ENCODE results near the gene SLC7A5.

SLC7A5 gene

DNA sequence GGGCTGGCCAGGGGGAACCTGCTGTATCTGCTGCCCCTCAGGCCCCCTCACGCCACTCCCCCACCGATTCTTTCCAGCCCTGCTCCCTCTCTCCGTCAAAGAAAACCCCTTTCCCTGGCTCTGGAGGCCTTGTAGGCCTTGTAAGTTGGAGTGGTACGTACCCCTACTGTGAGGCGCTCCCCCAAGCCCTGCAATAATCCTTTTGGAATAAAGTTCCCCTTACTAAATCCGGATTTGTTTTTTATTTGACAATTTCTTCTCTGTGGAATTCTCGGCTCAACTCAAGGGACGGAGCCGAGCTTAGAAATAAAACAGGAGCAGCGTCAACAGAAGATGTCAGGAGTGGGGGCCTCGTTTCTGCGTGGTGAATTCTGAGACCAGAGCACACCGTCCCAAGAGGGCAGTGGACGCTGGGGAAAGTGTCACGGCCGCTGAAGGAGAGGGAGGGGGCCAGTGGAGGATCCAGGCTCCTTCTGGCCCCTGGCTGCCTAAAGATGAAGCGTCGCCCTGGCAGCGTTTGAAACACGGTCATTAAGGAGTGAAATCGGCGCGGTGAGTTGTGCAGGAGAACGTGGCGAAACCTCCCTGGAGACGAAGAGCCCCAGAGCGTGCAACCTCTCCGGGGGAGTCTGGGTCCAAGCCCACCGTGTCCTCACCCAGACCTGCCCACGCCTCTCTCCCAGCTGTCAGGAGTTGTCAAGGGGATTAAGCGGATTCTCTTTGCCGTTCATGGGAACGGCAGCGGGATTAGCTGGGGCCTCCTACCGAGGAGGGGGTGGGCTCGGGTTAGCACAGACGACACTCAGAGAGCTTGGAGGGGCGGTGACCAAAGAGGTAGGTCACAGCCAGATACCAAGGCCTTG lies 47.0 kb downstream of the SLC7A5 start:
- H3K4me3 Mint-ChIP-seq, result peak overlapping the region; percentile 43
- peak overlapping the region; percentile 88 for H3K27ac Mint-ChIP-seq
- TF ChIP-seq, protein P1, sequence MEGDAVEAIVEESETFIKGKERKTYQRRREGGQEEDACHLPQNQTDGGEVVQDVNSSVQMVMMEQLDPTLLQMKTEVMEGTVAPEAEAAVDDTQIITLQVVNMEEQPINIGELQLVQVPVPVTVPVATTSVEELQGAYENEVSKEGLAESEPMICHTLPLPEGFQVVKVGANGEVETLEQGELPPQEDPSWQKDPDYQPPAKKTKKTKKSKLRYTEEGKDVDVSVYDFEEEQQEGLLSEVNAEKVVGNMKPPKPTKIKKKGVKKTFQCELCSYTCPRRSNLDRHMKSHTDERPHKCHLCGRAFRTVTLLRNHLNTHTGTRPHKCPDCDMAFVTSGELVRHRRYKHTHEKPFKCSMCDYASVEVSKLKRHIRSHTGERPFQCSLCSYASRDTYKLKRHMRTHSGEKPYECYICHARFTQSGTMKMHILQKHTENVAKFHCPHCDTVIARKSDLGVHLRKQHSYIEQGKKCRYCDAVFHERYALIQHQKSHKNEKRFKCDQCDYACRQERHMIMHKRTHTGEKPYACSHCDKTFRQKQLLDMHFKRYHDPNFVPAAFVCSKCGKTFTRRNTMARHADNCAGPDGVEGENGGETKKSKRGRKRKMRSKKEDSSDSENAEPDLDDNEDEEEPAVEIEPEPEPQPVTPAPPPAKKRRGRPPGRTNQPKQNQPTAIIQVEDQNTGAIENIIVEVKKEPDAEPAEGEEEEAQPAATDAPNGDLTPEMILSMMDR (IDR thresholded peaks at IDR 0.05), result no peak
- no peaks in the 10 kb centered on the region for H3K36me3 Mint-ChIP-seq (ENCODE audit: low read depth)
- peaks cover 14% of the 10 kb centered on the region for H3K27me3 Mint-ChIP-seq (ENCODE audit: low read depth, poor library complexity)
- H3K9me3 Mint-ChIP-seq, result peaks cover 9% of the 10 kb centered on the region
- H3K4me1 Mint-ChIP-seq, result peaks cover 72% of the 10 kb centered on the region
- DNase-seq, result peak; percentile 51

DNA sequence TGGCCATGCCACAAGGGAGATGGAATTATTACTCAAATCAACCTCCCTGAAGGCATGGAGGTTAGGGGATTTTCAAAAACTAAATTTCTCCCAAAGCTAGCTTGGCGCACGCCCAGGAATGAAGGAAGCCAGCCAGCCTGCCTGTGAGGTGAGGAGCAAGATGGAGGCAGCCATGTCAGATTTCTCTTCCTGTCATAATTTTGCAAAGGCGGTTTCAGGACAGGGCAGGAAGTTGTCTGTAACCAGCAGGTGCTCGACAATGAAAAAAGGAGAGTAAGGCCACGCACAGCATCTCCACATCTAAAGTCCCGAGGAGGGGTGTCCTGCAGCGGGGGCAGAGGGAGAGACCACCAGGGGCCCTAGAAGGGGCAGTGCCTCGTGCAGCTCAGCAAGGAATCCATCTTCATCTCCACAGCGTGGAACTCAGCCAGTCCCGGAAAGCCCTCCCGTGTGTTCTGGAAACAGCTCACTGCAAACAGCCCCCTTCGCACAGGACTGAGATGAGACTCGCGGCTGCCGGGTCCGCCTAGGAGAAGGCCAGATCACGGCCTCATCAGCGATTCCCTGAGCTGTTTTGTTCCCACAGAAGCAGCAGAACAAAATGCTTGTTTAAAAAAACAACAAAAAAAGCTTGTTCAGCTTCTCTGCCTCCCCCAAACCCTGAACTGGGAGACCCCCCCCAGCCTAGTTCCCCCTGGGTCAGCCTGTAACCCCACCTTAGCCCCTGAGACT lies 47.8 kb downstream of the SLC7A5 start:
- H3K9me3 Mint-ChIP-seq, result peaks cover 14% of the 10 kb centered on the region
- H3K4me1 Mint-ChIP-seq, result peaks cover 72% of the 10 kb centered on the region
- no peaks in the 10 kb centered on the region for H3K36me3 Mint-ChIP-seq (ENCODE audit: low read depth)
- peak overlapping the region; percentile 88 for H3K27ac Mint-ChIP-seq
- no peak for DNase-seq
- H3K27me3 Mint-ChIP-seq (ENCODE audit: low read depth, poor library complexity), result peaks cover 17% of the 10 kb centered on the region
- H3K4me3 Mint-ChIP-seq, result peak overlapping the region; percentile 13
- TF ChIP-seq, protein P1 (IDR thresholded peaks at IDR 0.05), result no peak

DNA sequence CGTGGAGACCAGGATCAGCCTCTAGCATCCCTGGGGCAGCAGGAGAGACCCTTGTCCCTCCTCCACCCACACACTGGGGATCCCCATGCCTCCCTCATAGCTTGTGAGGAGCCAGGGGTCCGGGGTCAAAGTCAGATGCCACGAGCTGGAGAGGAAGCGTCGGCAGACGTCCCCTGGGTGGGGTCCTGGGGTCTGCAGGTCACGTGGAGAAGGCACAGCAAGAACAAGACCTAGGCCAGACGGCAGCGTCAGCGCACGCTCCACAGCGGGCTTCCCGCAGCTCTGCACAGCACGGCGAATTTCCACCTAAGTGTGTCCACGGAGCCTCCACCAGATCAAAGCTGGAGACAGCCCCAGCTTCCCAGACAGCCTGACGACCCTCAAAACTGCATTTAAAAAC lies 49.3 kb downstream of the SLC7A5 start:
- TF ChIP-seq, protein P1 (IDR thresholded peaks at IDR 0.05), result no peak
- Mint-ChIP-seq H3K4me3 (no peak overlapping the region), H3K27ac (no peak overlapping the region), H3K27me3 (ENCODE audit: low read depth, poor library complexity) (peaks cover 10% of the 10 kb centered on the region), H3K9me3 (peaks cover 14% of the 10 kb centered on the region), H3K36me3 (ENCODE audit: low read depth) (no peaks in the 10 kb centered on the region), H3K4me1 (peaks cover 65% of the 10 kb centered on the region)
- no peak for DNase-seq

- peaks cover 5% of the 10 kb centered on the region for H3K27me3 Mint-ChIP-seq (ENCODE audit: low read depth, poor library complexity)
- TF ChIP-seq, protein P1 (IDR thresholded peaks at IDR 0.05), result no peak
- H3K4me3 Mint-ChIP-seq, result no peak overlapping the region
- peaks cover 14% of the 10 kb centered on the region for H3K9me3 Mint-ChIP-seq
- no peaks in the 10 kb centered on the region for H3K36me3 Mint-ChIP-seq (ENCODE audit: low read depth)
- no peak overlapping the region for H3K27ac Mint-ChIP-seq
- no peak for DNase-seq
- H3K4me1 Mint-ChIP-seq, result peaks cover 58% of the 10 kb centered on the region
These were observed 50.0 kb downstream of the SLC7A5 start for GRCh38 chr16:87819282-87819681.

GRCh38 chr16:87818533-87819161 lies 50.7 kb downstream of the SLC7A5 start:
- DNase-seq, result no peak
- no peak overlapping the region for H3K4me3 Mint-ChIP-seq
- H3K4me1 Mint-ChIP-seq, result peaks cover 52% of the 10 kb centered on the region
- no peak overlapping the region for H3K27ac Mint-ChIP-seq
- peaks cover 5% of the 10 kb centered on the region for H3K27me3 Mint-ChIP-seq (ENCODE audit: low read depth, poor library complexity)
- TF ChIP-seq, protein P1 (IDR thresholded peaks at IDR 0.05), result no peak
- H3K9me3 Mint-ChIP-seq, result peaks cover 14% of the 10 kb centered on the region
- no peaks in the 10 kb centered on the region for H3K36me3 Mint-ChIP-seq (ENCODE audit: low read depth)

All from nephron progenitor cell (in vitro differentiated cells).